HG02885 (cell line): Measurements from ENCODE around the gene BLVRA.
"Not testable (repeated sequence)": the region's sequence is repeated elsewhere in the genome, so short reads cannot be mapped to it uniquely, and the experiment has no call there.

Source experiments
- ATAC-seq: cut with Tn5 transposase; IDR thresholded peaks from one replicate; pipeline ENCODE4 v1.9.1; 2021; ENCODE audit warnings: mild to moderate bottlenecking; ENCODE audit not compliant: unreplicated experiment, poor library complexity

BLVRA gene

DNA sequence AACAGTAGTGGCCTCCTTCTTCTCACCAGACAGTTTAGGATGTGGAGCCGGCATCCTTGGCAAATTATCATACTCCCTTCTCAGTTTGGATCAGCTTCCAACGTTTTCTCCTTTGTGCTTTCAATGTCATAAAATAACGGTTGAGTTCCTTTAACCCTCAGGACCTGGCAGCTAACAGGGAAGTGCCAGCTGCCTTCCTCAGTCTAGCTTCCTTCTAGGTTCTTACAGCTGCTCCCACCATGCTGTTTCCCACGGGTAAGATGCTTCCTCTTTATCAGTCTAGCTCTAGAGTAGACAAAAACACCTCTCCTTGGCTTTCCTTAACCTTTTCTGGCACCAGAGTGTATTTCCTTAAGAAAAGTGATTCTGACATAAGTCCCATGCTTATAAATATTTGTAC lies 33.2 kb downstream of the BLVRA start:
- ATAC-seq, result no peak

DNA sequence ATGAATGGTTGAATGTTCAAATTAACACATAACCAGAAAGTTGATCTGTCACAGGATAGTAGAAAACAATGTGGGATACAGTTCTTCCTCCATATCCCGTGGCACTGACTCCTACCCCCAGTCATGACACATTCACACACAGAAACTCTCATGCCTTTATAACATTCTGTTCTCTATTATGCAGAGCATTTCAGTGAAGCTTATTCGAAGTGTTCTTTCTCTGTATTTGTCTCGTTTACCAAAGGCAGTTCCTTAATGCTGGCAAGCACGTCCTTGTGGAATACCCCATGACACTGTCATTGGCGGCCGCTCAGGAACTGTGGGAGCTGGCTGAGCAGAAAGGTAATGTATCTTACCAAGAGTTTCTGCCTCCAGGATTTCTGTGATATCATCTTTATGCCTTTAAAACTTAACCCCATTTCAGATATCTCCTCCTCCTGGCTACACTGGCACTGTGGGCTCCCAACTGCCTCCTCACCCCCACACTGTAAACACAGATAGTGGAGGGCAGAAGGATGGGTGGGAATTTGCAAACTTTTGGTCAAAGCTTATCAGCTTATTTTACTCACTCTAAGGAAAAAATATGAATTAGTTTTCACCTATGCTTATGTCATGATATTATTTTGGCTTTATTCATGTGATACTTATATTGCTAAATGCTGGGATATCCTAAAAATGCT lies 34.1 kb downstream of the BLVRA start:
- no peak for ATAC-seq

DNA sequence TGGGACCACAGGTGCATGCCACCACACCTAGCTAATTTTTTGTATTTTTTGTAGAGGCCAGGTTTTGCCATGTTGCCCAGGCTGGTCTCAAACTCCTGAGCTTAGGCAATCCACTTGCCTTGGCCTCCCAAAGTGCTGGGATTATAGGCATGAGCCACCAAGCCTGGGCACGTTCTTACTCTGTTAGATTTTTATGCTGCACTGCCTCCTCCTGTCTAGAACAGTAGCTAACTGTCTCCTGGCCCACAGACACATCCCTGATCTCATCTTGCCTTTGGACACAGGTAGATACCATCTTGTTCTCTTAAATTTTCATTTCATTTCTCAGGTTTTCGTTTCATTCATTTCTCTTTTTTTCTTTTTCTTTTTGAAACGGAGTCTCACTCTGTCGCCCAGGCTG lies 41.1 kb downstream of the BLVRA start:
- ATAC-seq, result no peak

DNA sequence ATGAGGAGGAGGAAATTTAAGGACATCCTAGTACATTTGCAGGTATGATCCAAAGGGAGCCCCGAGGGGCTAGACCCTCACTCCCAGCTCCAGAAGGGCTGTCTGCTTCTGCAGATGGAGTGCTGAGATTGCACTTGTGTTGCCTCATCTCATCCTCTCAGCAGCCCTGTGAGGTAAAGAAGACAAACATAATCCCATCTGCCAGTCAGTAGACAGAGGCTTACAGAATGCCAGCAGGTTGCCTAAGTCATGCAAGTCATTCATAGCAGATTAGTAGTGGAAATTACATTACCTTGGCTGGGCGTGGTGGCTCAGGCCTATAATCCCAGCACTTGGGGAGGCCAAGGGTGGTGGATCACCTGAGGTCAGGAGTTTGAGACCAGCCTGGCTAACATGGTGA lies 45.4 kb downstream of the BLVRA start:
- ATAC-seq, result no peak

DNA sequence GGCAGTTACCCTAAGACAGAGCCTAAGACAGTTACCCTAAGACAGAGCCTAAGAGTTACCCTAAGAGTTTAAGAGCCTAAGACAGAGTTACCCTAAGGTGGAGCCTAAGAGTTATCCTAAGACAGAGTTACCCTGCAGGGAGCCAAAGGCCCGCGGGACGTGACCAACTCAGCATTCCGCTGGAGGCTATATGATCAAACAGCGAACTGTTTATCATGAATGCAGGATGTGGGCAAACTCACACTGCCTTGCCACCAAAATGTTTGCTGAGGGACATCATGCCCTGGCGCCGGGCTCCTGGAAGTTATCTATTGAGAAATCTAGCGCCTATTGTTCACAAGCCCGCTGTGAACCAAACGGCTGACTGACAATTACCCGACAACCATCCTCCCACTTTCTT lies 49.9 kb downstream of the BLVRA start:
- ATAC-seq, result no peak

DNA sequence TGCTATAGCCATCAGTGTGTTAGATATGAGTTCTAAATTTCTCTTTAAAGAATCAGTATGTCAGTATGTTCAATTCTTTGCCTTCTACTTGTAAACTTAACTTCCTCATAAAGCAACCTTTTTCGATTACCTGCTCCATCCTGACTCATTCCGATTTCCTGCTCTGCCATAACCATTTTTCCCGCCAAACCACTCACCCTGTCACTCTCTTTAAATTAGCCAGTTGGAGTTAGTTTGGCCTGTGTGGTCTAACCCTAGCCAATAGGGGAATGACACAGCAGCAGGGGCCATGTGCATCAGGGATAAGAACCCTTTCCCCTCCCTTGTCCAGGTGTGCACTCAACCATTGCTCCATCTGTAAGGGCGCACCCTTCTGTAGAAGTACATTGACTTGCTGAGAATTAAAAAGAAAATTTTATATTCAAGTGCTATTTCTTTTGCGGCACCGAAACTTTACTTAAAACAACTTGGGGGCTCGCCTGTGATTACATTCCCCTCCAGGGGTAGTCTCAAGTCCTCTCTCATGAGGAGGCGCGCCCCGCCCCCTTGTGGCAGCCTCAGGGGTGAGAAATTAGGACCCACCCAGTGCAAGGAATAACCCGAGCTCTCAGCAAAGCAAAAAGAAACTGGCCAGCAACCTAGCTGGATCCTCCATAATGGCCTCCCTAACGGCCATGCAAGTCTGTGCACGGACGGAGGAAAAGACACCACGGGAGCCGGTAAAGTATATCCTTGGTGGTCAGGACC lies 51.9 kb downstream of the BLVRA start:
- not testable (repeated sequence) for ATAC-seq

DNA sequence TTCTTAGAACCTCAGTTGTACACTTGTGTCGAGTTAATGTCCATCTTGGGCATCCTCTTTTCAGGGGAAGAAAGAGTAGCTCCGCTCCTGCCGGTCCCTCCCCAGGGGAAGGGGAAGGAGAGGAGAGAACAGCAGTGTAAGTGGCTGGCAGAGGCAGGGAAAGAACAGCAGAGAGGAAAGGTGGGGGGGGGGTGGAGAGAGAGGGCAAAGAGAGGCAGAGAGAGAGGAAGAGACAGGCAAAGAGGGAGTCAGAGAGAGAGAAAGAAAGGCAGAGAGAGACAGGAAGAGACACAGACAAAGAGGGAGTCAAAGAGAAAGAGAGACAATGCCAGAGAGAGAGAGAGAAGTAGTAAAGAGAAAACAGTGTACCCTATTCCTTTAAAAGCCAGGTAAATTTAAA lies 56.9 kb downstream of the BLVRA start:
- ATAC-seq, result no peak

DNA sequence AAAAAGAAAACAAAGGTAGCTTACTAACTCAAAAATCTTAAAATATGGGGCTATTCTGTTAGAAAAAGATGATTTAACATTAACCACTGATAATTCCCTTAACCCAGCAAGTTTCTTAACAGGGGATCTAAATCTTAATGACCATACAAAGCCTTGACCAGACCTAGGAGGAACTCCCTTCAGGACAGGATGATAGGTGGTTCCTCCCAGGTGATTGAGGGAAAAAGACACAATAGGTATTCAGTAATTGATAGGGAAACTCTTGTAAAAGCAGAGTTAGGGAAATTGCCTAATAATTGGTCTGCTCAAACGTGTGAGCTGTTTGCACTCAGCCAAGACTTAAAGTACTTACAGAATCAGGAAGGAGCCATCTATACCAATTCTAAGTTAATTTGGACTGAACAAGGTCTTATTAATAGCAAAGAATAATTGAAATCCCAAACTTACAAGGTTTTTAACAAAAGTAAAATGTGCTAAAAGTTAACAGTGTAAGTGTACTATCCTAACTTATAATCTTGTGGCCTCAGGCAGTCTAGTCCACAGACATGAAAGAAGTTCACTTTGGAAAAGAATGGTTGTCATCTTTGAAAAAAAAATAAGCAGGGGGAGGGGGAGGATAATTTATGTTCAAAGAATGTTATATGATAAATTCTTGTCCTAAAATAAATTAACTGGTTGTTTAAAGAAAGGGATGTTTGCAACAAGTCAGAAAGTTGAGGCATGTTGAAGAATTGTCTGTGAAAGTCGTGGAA lies 57.7 kb downstream of the BLVRA start:
- ATAC-seq, result not testable (repeated sequence)

DNA sequence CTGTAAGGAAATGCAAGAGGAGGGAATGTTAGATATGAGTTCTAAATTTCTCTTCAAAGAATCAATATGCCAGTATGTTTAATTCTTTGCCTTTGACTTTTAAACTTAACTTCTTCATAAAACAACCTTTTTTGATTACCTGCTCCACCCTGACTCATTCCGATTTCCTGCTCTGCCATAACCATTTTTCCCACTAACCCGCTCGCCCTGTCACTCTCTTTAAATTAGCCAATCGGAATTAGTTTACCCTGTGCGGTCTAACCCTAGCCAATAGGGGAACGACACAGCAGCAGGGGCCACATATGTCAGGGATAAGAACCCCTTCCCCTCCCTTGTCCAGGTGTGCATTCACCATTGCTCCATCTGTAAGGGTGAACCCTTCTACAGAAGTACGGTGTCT lies 64.9 kb downstream of the BLVRA start:
- not testable (repeated sequence) for ATAC-seq

DNA sequence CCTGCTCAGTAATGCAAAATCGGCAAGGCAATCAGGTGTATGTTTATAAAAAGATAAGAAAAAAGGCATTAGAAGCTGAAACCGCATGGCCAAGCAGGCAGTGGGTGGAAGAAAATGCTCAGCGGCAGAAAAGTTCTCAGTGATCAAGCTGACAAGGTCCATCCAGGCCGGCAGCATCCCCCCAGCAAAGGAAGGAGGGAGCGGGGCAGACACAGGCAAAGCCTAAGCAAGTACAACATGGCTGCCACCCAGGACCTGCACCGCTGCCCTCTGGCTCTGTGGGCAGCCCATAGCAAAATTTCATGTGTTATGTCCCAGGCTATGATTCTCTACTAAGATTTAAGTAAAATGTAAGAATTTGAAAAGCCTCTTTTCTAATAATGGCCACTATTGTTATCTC lies 65.5 kb downstream of the BLVRA start:
- no peak for ATAC-seq

DNA sequence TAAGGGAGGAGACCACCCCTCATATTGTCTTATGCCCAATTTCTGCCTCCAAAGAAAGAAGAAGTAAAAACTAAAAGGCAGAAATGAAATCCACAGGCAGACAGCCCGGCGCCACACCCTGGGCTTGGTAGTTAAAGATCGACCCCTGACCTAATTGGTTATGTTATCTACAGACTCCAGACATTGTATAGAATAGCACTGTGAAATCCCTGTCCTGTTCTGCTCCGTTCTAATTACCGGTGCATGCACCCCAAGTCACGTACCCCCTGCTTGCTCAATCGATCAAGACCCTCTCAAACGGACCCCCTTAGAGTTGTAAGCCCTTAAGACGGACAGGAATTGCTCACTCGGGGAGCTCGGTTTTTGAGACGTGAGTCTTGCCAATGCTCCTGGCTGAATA lies 66.0 kb downstream of the BLVRA start:
- ATAC-seq, result not testable (repeated sequence)

DNA sequence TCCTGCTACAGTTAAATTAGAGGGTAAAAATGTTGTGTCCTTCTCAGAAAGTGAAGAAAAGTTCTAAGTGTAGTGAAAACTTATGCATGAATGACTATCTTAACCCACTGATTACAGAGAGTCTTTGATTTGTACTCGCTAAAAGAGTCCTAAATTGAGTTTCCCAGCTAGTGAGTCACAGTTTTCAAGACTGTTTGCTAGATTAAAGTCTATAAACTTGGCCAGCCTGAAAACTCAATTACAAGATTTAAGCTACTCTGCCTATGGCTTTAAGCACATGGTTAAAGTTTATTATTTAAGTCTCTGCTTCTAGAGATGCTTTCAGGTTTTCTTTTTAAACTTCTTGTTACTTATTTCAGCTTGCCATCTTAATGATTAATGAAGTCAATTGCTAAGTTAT lies 66.5 kb downstream of the BLVRA start:
- no peak for ATAC-seq

DNA sequence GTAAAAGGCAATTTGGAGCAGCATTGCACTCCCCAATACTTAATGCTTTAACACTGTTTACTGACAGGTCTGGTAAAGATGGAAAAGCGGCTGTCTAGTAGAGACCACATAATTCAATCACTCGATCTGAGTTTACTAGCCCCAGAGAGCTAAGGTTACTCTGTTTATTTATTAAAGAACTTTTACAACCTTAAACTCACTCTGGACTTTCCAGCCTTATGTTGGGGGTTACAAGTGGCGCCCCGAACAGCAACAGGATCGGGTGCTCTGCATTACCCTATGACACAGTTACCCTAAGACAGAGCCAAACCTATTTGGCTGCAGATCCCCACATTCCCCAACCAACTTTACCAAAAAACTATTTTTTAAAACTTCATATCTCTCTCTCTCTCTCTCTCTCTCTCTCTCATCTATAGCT lies 66.9 kb downstream of the BLVRA start:
- no peak for ATAC-seq

DNA sequence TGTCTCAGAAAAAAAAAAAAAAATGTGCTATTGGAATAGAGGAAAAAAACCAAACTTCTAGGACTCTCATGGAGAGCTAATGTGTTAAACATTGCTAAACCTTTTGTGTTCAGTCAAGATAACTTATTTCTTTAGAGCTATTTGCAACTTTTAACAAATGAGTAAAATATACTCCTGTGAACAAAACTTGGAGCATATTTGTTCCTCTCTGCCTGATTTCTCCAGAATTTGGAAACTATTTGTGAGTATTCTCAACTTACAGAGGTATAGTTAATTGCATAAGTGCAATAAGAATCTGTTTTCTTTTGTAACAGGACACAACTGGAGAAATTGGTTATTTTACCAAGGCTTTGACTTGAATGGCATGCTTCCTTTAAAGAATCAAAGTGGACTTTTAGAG lies 72.4 kb downstream of the BLVRA start:
- not testable (repeated sequence) for ATAC-seq

DNA sequence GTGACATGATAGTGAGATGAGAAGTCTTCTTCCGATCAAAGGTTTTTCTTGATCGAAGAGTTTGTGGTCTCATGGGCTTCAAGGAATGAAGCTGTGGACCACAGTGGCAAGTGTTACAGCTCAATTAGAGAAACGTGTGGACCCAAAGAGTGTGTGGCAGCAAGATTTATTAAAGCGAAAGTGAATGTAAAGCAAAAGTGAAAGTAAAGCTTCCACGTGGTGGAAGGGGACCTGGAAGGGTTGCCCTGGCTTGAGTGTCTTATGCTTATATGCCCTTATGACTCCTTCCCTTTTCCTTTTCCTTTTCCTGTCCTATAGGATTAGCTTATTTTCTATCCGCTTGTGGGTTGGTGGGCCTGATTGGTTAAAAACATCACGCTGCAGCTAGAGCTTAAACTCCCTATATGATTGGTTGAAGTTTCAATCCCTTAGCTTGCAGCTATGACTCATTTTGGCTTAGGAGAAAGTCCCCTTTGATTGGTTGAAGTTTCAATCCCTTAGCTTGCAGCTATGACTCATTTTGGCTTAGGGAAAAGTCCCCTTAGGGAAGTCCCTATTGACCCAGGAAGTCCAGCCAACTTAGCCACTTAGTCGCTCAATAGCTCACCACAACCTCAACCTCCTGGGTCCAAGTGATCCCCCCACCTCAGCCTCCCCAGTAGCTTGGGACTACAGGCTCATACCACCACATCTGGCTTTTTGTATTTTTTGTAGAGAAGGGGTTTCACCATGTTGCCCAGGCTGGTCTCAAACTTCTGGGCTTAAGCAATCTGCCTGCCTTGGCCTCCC lies 76.2 kb downstream of the BLVRA start:
- peak; percentile 40 for ATAC-seq

DNA sequence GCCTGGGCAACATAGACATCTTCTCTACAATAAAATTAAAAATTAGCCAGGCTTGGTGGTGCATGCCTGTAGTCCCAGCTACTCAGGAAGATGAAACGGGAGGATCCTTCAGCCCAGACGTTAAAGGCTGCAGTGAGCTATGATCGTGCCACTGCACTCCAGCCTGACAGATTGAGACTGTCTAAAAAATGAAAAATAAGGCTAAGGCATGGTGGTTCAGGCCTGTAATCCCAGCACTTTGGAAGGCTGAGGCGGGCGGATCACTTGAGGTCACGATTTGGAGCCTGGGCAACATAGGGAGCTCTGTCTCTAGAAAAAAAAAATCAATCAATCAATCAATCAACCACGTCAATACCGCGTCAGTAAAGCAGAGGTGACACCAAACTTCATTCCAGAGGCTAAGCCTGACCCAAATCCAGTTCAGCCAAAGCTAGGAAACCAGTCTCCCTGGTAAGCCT lies 79.8 kb downstream of the BLVRA start:
- no peak for ATAC-seq

DNA sequence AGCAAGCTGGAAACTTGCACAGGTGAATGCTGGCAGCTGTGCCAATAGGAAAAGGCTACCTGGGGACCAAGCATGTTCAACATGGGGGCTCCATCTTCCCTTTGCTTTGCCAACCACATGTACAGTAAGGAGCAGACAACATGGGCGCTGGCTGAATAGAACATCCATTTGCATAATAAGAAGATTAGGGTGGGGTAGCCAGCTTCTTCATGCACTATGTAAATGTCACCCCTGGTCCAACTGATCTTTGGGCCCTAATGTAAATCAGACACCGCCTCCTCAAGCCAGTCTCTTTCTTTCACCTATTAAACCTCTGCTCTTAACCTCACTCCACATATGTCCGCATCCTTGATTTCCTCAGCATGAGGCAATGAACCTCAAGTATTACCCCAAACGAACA lies 84.8 kb downstream of the BLVRA start:
- no peak for ATAC-seq

DNA sequence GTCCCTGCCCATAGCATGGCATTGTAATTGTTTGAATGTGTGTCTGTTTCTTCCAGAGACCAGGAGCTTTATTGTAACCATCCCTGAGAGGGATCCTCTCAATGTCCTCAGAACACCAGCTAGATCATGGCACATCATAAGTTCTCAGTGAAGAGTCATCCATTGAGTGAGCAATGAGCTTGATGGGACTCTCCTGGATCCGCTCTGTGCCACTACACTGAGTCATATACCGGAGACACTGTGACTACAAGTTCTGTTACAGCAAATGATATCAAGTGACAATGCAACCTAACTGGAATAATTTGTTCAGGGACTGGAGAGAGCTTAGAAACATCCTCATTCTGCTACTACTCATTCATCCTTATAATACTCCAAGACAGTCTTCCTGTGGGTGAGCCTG lies 85.8 kb downstream of the BLVRA start:
- no peak for ATAC-seq

DNA sequence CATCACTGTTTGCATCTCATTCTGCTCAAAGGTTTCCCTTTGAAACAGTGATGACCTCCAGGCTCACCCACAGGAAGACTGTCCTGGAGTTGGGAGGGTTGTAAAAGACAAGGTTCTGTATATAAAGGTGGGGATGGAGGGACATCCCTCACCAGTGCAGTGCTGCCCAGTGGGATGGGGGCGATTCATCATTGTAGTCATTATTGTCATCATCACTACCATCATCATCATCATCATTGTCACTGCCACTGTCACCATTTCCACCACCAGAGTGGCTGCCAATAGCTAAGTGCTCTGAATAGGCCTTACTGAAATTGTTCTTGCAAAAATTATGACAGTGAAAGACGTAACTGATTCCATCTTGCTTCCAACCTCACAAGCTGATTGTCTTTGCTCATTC lies 86.2 kb downstream of the BLVRA start:
- ATAC-seq, result no peak

DNA sequence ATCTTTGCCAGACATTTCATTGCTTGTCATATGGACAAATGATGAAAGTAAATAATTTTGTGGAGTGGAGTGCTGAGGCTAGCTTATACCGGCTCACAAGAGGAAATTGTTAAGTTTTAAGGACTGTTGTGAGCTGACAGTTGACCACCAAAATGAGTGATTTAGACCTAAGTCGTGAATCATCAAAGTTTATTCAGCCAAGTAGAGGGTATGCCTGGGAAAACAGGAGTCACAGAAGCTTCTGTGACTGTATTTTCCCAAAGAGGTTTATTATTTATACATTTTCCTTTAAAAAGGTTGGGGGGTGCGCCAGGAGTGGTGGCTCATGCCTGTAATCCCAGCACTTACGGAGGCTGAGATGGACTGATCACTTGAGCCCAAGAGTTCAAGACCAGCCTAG lies 89.0 kb downstream of the BLVRA start:
- ATAC-seq, result no peak

DNA sequence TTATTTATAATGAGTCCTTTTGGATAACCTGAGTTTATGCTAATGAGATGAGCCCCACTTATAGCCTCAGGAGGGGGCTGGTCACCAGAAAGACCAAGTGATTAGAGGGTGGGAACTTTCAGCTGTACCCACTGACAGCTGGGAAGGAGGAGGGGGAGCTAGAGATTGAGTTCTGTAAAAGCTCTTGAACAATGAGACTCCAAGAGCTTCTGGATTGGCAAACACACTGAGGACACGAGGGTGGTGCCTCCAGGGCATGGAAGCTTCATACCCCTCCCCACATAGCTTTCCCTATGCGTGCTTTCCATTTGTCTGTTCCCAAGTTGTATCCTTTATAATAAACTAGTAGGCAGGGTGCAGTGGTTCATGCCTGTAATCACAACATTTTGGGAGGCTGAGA lies 90.6 kb downstream of the BLVRA start:
- no peak for ATAC-seq
